ENCODE measurements around the gene NATD1.
A peak's percentile ranks its signal among the peaks of the same experiment; 100 is the strongest.

Gene NATD1

GRCh38 chr17:21289902-21290571 is 36.8 kb upstream of the NATD1 start:
- no peaks in the 10 kb centered on the region; the same call in 1 of the 2 replicates for H3K36me3 ChIP-seq (ENCODE audit: insufficient read depth, low read length)
- no peak overlapping the region for H3K4me2 ChIP-seq (ENCODE audit: insufficient read depth, low read length)
- no peak overlapping the region for H3K9ac ChIP-seq (ENCODE audit: low read depth, low read length)
- no peak overlapping the region for H3K4me3 ChIP-seq (ENCODE audit: low read depth in 1 of 2, low read length in 2 of 2)
- H3K27me3 ChIP-seq (ENCODE audit: insufficient read depth, low read length, poor library complexity) = no peaks in the 10 kb centered on the region
- peaks cover 38% of the 10 kb centered on the region for H3K4me1 ChIP-seq (ENCODE audit: insufficient read depth, low read length)
- H3K79me2 ChIP-seq (ENCODE audit: insufficient read depth, low read length) = peaks cover 53% of the 10 kb centered on the region
- no peak for ATAC-seq (ENCODE audit: insufficient read depth, low read depth)
- TF ChIP-seq EZH2 (IDR thresholded peaks at IDR 0.05; ENCODE audit: borderline replicate concordance, low read depth, low read length, severe bottlenecking) = no peak
- TF ChIP-seq, protein P1, sequence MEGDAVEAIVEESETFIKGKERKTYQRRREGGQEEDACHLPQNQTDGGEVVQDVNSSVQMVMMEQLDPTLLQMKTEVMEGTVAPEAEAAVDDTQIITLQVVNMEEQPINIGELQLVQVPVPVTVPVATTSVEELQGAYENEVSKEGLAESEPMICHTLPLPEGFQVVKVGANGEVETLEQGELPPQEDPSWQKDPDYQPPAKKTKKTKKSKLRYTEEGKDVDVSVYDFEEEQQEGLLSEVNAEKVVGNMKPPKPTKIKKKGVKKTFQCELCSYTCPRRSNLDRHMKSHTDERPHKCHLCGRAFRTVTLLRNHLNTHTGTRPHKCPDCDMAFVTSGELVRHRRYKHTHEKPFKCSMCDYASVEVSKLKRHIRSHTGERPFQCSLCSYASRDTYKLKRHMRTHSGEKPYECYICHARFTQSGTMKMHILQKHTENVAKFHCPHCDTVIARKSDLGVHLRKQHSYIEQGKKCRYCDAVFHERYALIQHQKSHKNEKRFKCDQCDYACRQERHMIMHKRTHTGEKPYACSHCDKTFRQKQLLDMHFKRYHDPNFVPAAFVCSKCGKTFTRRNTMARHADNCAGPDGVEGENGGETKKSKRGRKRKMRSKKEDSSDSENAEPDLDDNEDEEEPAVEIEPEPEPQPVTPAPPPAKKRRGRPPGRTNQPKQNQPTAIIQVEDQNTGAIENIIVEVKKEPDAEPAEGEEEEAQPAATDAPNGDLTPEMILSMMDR (IDR thresholded peaks at IDR 0.05; ENCODE audit: borderline replicate concordance, extremely low read depth, low read length, poor library complexity, severe bottlenecking) = no peak
- DNase-seq = no peak
- peak overlapping the region; percentile 12; the same call in 1 of the 2 replicates for H3K27ac ChIP-seq (ENCODE audit: low read length)
- H2AFZ ChIP-seq (ENCODE audit: low read depth, low read length) = no peak overlapping the region
- no peaks in the 10 kb centered on the region for H3K9me3 ChIP-seq (ENCODE audit: insufficient read depth, low read length, severe bottlenecking)
- H4K20me1 ChIP-seq (ENCODE audit: insufficient read depth, low read length) = peaks cover 79% of the 10 kb centered on the region

DNA sequence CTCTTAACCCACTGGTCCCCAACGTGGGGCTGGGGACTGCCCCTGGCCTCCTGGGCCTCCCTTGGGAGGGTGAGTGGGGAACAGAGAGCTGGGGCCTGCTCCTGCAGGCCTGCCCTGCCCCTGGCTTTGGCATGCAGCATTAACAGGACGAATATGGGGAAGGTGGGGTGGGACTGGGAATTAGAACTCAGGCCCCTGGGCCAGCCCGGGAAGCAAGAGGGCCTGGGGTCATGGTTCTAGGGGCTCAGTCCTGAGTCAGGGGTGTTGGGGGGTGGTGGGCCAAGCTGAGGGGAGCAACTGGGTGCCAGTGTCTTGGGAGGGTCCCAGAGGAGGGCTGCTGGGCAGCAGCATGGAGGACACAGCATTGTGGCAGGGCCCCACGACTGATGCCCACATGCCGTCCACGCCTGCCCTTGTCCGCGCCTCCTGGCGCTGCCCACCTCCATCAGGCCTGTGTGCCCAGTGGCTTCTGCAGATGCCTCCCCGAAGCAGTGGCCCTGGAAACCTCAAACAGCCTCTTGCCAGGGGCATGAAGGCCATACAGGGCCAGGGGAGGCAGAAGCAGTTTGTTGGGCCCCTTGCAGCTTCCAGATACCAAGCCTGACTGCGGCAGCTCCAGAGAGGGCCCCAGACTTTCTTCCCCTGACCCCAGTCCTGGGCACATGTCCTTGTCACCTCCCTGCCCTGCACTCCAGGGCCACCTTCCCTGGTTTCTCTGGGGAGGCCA is 36.1 kb upstream of the NATD1 start:
- no peaks in the 10 kb centered on the region; the same call in 1 of the 2 replicates for H3K36me3 ChIP-seq (ENCODE audit: insufficient read depth, low read length)

DNA sequence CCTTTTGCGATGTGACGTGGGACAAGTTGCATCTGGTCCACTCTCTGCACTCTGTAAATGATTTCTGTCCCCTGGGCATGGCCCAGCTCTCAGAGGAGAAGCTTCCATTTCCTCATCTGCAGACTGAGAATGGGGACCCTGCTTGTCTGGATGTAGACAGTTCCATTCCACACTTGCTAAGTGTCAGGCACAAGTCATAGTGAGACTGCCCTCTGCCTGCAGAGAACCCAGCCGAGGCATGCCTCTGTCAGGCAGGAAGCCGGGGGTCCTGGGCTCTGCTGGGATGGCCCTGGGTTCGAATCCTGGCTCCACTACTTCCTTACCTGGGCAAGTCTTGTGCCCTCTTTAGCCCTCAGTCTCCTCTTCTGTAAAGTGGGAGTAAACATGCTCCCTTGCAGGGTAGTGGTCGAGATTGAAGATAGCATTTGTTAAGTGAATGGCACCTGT is 35.4 kb upstream of the NATD1 start:
- Histone ChIP-seq H3K4me1 (ENCODE audit: insufficient read depth, low read length) (peaks cover 46% of the 10 kb centered on the region), H4K20me1 (ENCODE audit: insufficient read depth, low read length) (peaks cover 67% of the 10 kb centered on the region), H3K9me3 (ENCODE audit: insufficient read depth, low read length, severe bottlenecking) (no peaks in the 10 kb centered on the region), H3K27ac (ENCODE audit: low read length) (peak overlapping the region; percentile 74), H3K36me3 (ENCODE audit: insufficient read depth, low read length) (no peaks in the 10 kb centered on the region; the same call in 1 of the 2 replicates), H3K4me2 (ENCODE audit: insufficient read depth, low read length) (peak overlapping the region; percentile 93), H3K79me2 (ENCODE audit: insufficient read depth, low read length) (peaks cover 55% of the 10 kb centered on the region), H3K27me3 (ENCODE audit: insufficient read depth, low read length, poor library complexity) (no peaks in the 10 kb centered on the region), H3K9ac (ENCODE audit: low read depth, low read length) (peak overlapping the region; percentile 81; the same call in 1 of the 2 replicates), H3K4me3 (ENCODE audit: low read depth in 1 of 2, low read length in 2 of 2) (peak overlapping the region in 1 of 2 experiments; percentile 81; a peak in 2 of 4 replicates), H2AFZ (ENCODE audit: low read depth, low read length) (no peak overlapping the region)
- ATAC-seq (ENCODE audit: insufficient read depth, low read depth) = no peak
- TF ChIP-seq, protein P1 (IDR thresholded peaks at IDR 0.05; ENCODE audit: borderline replicate concordance, extremely low read depth, low read length, poor library complexity, severe bottlenecking) = peak; percentile 49
- no peak for TF ChIP-seq EZH2 (IDR thresholded peaks at IDR 0.05; ENCODE audit: borderline replicate concordance, low read depth, low read length, severe bottlenecking)
- DNase-seq = peak; percentile 34

More for the DNA sequence above, 36.1 kb upstream of the NATD1 start:
- Histone ChIP-seq H3K4me3 (ENCODE audit: low read depth in 1 of 2, low read length in 2 of 2) (no peak overlapping the region), H3K4me1 (ENCODE audit: insufficient read depth, low read length) (peaks cover 39% of the 10 kb centered on the region), H4K20me1 (ENCODE audit: insufficient read depth, low read length) (peaks cover 74% of the 10 kb centered on the region), H3K4me2 (ENCODE audit: insufficient read depth, low read length) (peak overlapping the region; percentile 93; the same call in 1 of the 2 replicates), H2AFZ (ENCODE audit: low read depth, low read length) (no peak overlapping the region), H3K27ac (ENCODE audit: low read length) (peak overlapping the region; percentile 74), H3K27me3 (ENCODE audit: insufficient read depth, low read length, poor library complexity) (no peaks in the 10 kb centered on the region), H3K9me3 (ENCODE audit: insufficient read depth, low read length, severe bottlenecking) (no peaks in the 10 kb centered on the region), H3K79me2 (ENCODE audit: insufficient read depth, low read length) (peaks cover 55% of the 10 kb centered on the region), H3K9ac (ENCODE audit: low read depth, low read length) (no peak overlapping the region)
- no peak for TF ChIP-seq EZH2 (IDR thresholded peaks at IDR 0.05; ENCODE audit: borderline replicate concordance, low read depth, low read length, severe bottlenecking)
- TF ChIP-seq, protein P1 (IDR thresholded peaks at IDR 0.05; ENCODE audit: borderline replicate concordance, extremely low read depth, low read length, poor library complexity, severe bottlenecking) = no peak
- DNase-seq (no peak), ATAC-seq (ENCODE audit: insufficient read depth, low read depth) (no peak)
